HEK293 (cell line): ENCODE data around the gene SBF2.

Experiments
- CTCF ChIA-PET: fragments of 350-600 bp; formaldehyde crosslinking; extraction: SDS; loops from one replicate; lab custom pipeline; 2021; ENCODE audit warnings: antibody characterized with exemption; lab: Yijun Ruan, JAX
- POLR2A ChIA-PET: fragments of 300-600 bp; formaldehyde crosslinking; extraction: SDS; loops from one replicate; lab custom pipeline; 2020; ENCODE audit warnings: antibody characterized with exemption, inconsistent platforms; lab: Yijun Ruan, JAX
- H3K27ac ChIP-seq: fragments of 200-500 bp; sonication (Bioruptor generic); 2 replicates; pipeline ENCODE4 v1.5.1; 2014; ENCODE audit warnings: low read depth, low read length, control low read depth, inconsistent platforms; ENCODE audit errors: extremely low read depth
- H3K36me3 ChIP-seq, 2 experiments: fragments of 200-500 bp in 1 of 2; sonication (Bioruptor generic) in 1 of 2; 1 replicate in 1 of 2; 2 replicates in 1 of 2; pipeline ENCODE4 v1.5.1; 2014 to 2017; ENCODE audit warnings: inconsistent platforms in 2 of 2, low read length in 2 of 2; ENCODE audit not compliant: control insufficient read depth in 2 of 2, insufficient read depth in 1 of 2
- H3K4me1 ChIP-seq: fragments of 200-500 bp; sonication (Bioruptor generic); 2 replicates; pipeline ENCODE4 v1.5.1; 2014; ENCODE audit warnings: mild to moderate bottlenecking, low read length, inconsistent platforms; ENCODE audit not compliant: control insufficient read depth, insufficient read depth
- H3K4me3 ChIP-seq: 2 replicates; pipeline ENCODE4 v1.5.1; 2011; ENCODE audit warnings: low read depth, mild to moderate bottlenecking, control low read depth, low read length, moderate library complexity
- H3K9me3 ChIP-seq: fragments of 200-500 bp; sonication (Bioruptor generic); 2 replicates; pipeline ENCODE4 v1.5.1; 2014; ENCODE audit warnings: low read depth, low read length, inconsistent platforms; ENCODE audit not compliant: control insufficient read depth, insufficient read depth
- KLF16 ChIP-seq: fragments of 450-650 bp; formaldehyde crosslinking; IDR thresholded peaks from 2 replicates; pipeline ENCODE4 v1.5.1; 2017; ENCODE audit warnings: missing biosample characterization, missing genetic modification characterization
- ZFP69B ChIP-seq: fragments of 450-650 bp; formaldehyde crosslinking; IDR thresholded peaks from 2 replicates; pipeline ENCODE4 v1.5.1; 2016; ENCODE audit warnings: missing biosample characterization, missing genetic modification characterization
- ZNF121 ChIP-seq: fragments of 450-650 bp; formaldehyde crosslinking; IDR thresholded peaks from 2 replicates; pipeline ENCODE4 v1.5.1; 2016; ENCODE audit warnings: missing biosample characterization, missing genetic modification characterization
- ZNF175 ChIP-seq: fragments of 450-650 bp; formaldehyde crosslinking; IDR thresholded peaks from 2 replicates; pipeline ENCODE4 v1.5.1; 2016; ENCODE audit warnings: missing biosample characterization, missing genetic modification characterization
- ZNF248 ChIP-seq: fragments of 450-650 bp; formaldehyde crosslinking; IDR thresholded peaks from 2 replicates; pipeline ENCODE4 v1.5.1; 2017; ENCODE audit warnings: missing biosample characterization, missing genetic modification characterization
- ZNF266 ChIP-seq: fragments of 450-650 bp; formaldehyde crosslinking; IDR thresholded peaks from 2 replicates; pipeline ENCODE4 v1.5.1; 2016; ENCODE audit warnings: missing biosample characterization, missing genetic modification characterization, low read depth
- ZNF366 ChIP-seq: fragments of 450-650 bp; formaldehyde crosslinking; conservative IDR thresholded peaks from 2 replicates; pipeline ENCODE4 v1.5.1; 2016; ENCODE audit warnings: missing biosample characterization, missing genetic modification characterization
- ZNF423 ChIP-seq: fragments of 450-650 bp; formaldehyde crosslinking; IDR thresholded peaks from 2 replicates; pipeline ENCODE4 v1.5.1; 2016; ENCODE audit warnings: missing biosample characterization, missing genetic modification characterization
- ZNF501 ChIP-seq: fragments of 450-650 bp; formaldehyde crosslinking; IDR thresholded peaks from 2 replicates; pipeline ENCODE4 v1.5.1; 2016; ENCODE audit warnings: missing biosample characterization, missing genetic modification characterization
- ZNF549 ChIP-seq: fragments of 450-650 bp; IDR thresholded peaks from 2 replicates; pipeline ENCODE4 v1.5.1; 2018; ENCODE audit warnings: missing biosample characterization, missing genetic modification characterization, mild to moderate bottlenecking, inconsistent platforms, moderate library complexity
- ZNF621 ChIP-seq: fragments of 450-650 bp; formaldehyde crosslinking; IDR thresholded peaks from 2 replicates; pipeline ENCODE4 v1.5.1; 2017; ENCODE audit warnings: missing biosample characterization, missing genetic modification characterization
- ZNF624 ChIP-seq: fragments of 450-650 bp; formaldehyde crosslinking; IDR thresholded peaks from 2 replicates; pipeline ENCODE4 v1.5.1; 2017; ENCODE audit warnings: missing biosample characterization, missing genetic modification characterization
- ZNF626 ChIP-seq: fragments of 450-650 bp; sonication (Bioruptor Pico); formaldehyde crosslinking; IDR thresholded peaks from 2 replicates; pipeline ENCODE4 v1.5.1; 2018; ENCODE audit warnings: missing biosample characterization, missing genetic modification characterization, inconsistent platforms
- ZNF76 ChIP-seq: fragments of 450-650 bp; formaldehyde crosslinking; IDR thresholded peaks from 2 replicates; pipeline ENCODE4; 2016; ENCODE audit warnings: low read depth, missing biosample characterization, missing genetic modification characterization, borderline replicate concordance
- ZNF785 ChIP-seq: fragments of 450-650 bp; formaldehyde crosslinking; IDR thresholded peaks from 2 replicates; pipeline ENCODE4 v1.5.1; 2016; ENCODE audit warnings: missing biosample characterization, missing genetic modification characterization
- TF ChIP-seq, protein P1 (sequence below): fragments of 450-650 bp; formaldehyde crosslinking; IDR thresholded peaks from 2 replicates; pipeline ENCODE4 v1.5.1; 2016; ENCODE audit warnings: missing biosample characterization, missing genetic modification characterization
- TF ChIP-seq, protein P2 (sequence below): fragments of 450-650 bp; formaldehyde crosslinking; IDR thresholded peaks from 2 replicates; pipeline ENCODE4 v1.5.1; 2016; ENCODE audit warnings: missing biosample characterization, missing genetic modification characterization
- TF ChIP-seq, protein P3 (sequence below): fragments of 450-650 bp; formaldehyde crosslinking; conservative IDR thresholded peaks from 2 replicates; pipeline ENCODE4 v1.5.1; 2016; ENCODE audit warnings: low read depth, missing biosample characterization, missing genetic modification characterization
- TF ChIP-seq, protein P4 (sequence below): fragments of 450-650 bp; formaldehyde crosslinking; IDR thresholded peaks from 2 replicates; pipeline ENCODE4 v1.5.1; 2016; ENCODE audit warnings: missing biosample characterization, missing genetic modification characterization
- TF ChIP-seq, protein P5 (sequence below): fragments of 450-650 bp; IDR thresholded peaks from 2 replicates; pipeline ENCODE4 v1.5.1; 2018; ENCODE audit warnings: missing biosample characterization, mild to moderate bottlenecking, missing genetic modification characterization

The SBF2 gene

DNA sequence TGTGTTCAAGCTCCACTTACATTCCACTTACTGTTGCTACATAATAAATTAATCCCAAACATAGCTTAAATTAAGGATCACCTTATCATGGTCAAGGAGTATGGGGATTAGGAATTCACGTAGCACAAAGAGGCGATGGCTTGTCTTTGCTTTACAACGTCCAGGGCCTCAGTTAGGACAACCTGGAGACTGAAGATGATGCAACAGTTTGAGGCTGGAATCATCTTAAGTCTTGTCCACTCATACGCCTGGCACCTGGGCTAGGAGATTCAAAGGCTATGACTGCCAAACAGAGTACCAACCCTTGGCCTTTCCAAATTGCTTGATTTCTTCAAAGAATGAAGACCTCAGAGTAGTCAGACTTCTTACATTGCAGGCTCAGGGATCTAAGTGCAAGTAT lies 149.1 kb downstream of the SBF2 start (continued):
- TF ChIP-seq, protein P1, sequence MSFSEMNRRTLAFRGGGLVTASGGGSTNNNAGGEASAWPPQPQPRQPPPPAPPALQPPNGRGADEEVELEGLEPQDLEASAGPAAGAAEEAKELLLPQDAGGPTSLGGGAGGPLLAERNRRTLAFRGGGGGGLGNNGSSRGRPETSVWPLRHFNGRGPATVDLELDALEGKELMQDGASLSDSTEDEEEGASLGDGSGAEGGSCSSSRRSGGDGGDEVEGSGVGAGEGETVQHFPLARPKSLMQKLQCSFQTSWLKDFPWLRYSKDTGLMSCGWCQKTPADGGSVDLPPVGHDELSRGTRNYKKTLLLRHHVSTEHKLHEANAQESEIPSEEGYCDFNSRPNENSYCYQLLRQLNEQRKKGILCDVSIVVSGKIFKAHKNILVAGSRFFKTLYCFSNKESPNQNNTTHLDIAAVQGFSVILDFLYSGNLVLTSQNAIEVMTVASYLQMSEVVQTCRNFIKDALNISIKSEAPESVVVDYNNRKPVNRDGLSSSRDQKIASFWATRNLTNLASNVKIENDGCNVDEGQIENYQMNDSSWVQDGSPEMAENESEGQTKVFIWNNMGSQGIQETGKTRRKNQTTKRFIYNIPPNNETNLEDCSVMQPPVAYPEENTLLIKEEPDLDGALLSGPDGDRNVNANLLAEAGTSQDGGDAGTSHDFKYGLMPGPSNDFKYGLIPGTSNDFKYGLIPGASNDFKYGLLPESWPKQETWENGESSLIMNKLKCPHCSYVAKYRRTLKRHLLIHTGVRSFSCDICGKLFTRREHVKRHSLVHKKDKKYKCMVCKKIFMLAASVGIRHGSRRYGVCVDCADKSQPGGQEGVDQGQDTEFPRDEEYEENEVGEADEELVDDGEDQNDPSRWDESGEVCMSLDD: no peak
- TF ChIP-seq ZNF423 (tag by site-specific recombination) (no peak), ZNF785 (no peak), KLF16 (tag by site-specific recombination) (no peak), ZNF266 (tag by site-specific recombination) (no peak)

DNA sequence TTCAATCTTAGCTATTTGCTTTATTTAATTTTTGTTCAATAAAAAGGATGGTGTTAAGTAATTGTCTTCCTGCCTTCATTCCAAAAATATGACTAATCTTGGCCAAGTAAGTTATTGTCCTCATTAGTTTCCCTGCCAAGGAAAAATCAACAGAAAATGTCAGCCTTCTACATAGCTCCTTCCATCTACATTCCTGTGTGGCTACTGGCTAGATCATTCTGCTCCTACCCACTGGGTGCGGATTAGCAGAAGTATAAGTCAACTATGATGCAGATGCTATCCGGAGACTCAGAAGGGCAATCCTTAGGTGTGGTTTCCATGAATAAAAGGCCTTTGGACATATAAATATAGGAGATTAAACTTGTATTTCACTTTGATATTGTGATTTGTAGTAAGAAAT lies 154.4 kb downstream of the SBF2 start:
- no peak overlapping the region for H3K27ac ChIP-seq
- POLR2A ChIA-PET: interaction anchor here (0.5 to 1.2 kb wide), 2 partner anchors 165 to 241 kb away, joined by 3 to 4 read pairs; partner anchors contain the start of gene ADM
- CTCF ChIA-PET: interaction anchor here (1.2 to 2.4 kb wide), 2 partner anchors 12 to 63 kb away, joined by 3 to 9 read pairs; no protein-coding TSS in a partner anchor
- H3K36me3 ChIP-seq: no peaks in the 10 kb centered on the region
- TF ChIP-seq, protein P2, sequence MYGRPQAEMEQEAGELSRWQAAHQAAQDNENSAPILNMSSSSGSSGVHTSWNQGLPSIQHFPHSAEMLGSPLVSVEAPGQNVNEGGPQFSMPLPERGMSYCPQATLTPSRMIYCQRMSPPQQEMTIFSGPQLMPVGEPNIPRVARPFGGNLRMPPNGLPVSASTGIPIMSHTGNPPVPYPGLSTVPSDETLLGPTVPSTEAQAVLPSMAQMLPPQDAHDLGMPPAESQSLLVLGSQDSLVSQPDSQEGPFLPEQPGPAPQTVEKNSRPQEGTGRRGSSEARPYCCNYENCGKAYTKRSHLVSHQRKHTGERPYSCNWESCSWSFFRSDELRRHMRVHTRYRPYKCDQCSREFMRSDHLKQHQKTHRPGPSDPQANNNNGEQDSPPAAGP (tag by site-specific recombination): no peak
- TF ChIP-seq ZNF121 (tag by site-specific recombination): no peak
- TF ChIP-seq ZNF549 (tag by site-specific recombination): no peak
- no peak for TF ChIP-seq ZNF626 (tag by site-specific recombination)
- TF ChIP-seq ZNF624: no peak
- H3K9me3 ChIP-seq: no peaks in the 10 kb centered on the region
- no peaks in the 10 kb centered on the region for H3K4me1 ChIP-seq
- no peak overlapping the region for H3K4me3 ChIP-seq

DNA sequence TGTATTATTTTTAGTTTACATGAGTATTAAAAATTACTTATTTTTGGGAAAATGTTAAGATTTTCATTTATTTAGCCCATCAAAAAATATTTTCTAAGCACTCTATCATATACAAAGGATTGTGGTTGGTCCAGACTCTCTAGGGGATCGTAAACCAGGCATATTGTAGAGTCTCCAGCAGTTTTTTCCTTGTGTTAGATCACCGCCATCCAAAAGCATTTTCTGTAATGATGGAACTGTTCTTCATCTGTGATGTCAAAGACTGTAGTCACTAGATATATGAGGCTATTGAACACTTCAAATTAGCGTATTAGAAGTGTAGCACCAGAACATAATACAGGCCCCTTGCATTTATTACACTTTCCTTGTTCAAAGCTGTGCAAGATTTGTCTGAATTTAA lies 154.9 kb downstream of the SBF2 start:
- POLR2A ChIA-PET: interaction anchor here (1.2 kb wide), 1 partner anchor 166 kb away, joined by 3 read pairs; the partner anchor contains the start of gene ADM
- H3K4me1 ChIP-seq: no peaks in the 10 kb centered on the region

More for the DNA sequence above, 154.9 kb downstream of the SBF2 start:
- H3K27ac ChIP-seq: no peak overlapping the region
- H3K4me3 ChIP-seq: no peak overlapping the region
- TF ChIP-seq, protein P3, sequence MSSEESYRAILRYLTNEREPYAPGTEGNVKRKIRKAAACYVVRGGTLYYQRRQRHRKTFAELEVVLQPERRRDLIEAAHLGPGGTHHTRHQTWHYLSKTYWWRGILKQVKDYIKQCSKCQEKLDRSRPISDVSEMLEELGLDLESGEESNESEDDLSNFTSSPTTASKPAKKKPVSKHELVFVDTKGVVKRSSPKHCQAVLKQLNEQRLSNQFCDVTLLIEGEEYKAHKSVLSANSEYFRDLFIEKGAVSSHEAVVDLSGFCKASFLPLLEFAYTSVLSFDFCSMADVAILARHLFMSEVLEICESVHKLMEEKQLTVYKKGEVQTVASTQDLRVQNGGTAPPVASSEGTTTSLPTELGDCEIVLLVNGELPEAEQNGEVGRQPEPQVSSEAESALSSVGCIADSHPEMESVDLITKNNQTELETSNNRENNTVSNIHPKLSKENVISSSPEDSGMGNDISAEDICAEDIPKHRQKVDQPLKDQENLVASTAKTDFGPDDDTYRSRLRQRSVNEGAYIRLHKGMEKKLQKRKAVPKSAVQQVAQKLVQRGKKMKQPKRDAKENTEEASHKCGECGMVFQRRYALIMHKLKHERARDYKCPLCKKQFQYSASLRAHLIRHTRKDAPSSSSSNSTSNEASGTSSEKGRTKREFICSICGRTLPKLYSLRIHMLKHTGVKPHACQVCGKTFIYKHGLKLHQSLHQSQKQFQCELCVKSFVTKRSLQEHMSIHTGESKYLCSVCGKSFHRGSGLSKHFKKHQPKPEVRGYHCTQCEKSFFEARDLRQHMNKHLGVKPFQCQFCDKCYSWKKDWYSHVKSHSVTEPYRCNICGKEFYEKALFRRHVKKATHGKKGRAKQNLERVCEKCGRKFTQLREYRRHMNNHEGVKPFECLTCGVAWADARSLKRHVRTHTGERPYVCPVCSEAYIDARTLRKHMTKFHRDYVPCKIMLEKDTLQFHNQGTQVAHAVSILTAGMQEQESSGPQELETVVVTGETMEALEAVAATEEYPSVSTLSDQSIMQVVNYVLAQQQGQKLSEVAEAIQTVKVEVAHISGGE (tag by site-specific recombination): no peak
- no peak for TF ChIP-seq ZFP69B
- no peak for TF ChIP-seq ZNF366 (tag by site-specific recombination)
- no peak for TF ChIP-seq ZNF175 (tag by site-specific recombination)
- TF ChIP-seq ZNF621: no peak
- TF ChIP-seq, protein P4, sequence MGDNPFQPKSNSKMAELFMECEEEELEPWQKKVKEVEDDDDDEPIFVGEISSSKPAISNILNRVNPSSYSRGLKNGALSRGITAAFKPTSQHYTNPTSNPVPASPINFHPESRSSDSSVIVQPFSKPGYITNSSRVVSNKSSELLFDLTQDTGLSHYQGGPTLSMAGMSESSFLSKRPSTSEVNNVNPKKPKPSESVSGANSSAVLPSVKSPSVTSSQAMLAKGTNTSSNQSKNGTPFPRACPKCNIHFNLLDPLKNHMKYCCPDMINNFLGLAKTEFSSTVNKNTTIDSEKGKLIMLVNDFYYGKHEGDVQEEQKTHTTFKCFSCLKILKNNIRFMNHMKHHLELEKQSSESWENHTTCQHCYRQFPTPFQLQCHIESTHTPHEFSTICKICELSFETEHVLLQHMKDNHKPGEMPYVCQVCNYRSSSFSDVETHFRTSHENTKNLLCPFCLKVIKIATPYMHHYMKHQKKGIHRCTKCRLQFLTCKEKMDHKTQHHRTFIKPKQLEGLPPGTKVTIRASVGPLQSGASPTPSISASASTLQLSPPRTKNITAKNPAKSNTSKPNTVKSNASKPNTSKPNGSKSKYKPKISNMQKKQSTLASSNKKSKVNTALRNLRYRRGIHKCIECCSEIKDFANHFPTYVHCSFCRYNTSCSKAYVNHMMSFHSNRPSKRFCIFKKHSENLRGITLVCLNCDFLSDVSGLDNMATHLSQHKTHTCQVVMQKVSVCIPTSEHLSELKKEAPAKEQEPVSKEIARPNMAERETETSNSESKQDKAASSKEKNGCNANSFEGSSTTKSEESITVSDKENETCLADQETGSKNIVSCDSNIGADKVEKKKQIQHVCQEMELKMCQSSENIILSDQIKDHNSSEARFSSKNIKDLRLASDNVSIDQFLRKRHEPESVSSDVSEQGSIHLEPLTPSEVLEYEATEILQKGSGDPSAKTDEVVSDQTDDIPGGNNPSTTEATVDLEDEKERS: no peak
- TF ChIP-seq ZNF248 (tag by site-specific recombination): no peak
- TF ChIP-seq ZNF501 (tag by site-specific recombination): no peak
- TF ChIP-seq, protein P5, sequence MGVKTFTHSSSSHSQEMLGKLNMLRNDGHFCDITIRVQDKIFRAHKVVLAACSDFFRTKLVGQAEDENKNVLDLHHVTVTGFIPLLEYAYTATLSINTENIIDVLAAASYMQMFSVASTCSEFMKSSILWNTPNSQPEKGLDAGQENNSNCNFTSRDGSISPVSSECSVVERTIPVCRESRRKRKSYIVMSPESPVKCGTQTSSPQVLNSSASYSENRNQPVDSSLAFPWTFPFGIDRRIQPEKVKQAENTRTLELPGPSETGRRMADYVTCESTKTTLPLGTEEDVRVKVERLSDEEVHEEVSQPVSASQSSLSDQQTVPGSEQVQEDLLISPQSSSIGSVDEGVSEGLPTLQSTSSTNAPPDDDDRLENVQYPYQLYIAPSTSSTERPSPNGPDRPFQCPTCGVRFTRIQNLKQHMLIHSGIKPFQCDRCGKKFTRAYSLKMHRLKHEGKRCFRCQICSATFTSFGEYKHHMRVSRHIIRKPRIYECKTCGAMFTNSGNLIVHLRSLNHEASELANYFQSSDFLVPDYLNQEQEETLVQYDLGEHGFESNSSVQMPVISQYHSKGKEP (tag by site-specific recombination): no peak
- TF ChIP-seq ZNF76: no peak
- H3K36me3 ChIP-seq: no peaks in the 10 kb centered on the region
- CTCF ChIA-PET: interaction anchor here (1.2 to 2.4 kb wide), 2 partner anchors 12 to 62 kb away, joined by 3 to 9 read pairs; no protein-coding TSS in a partner anchor
- H3K9me3 ChIP-seq: no peaks in the 10 kb centered on the region
